Epithelial cell of proximal tubule (primary cell): ENCODE measurements around the gene USP15. TPM values are rescaled to one million over a fixed set of nuclear protein-coding genes. Genes with fewer than 3 reads are reported as not detected.

ENCODE experiments used
- DNase-seq: peaks from one replicate; pipeline ENCODE4 v3.0.0-alpha.2; 2011; ENCODE audit warnings: low read depth
- H3K4me3 ChIP-seq: 2 replicates; pipeline ENCODE4 v1.5.1; 2011; ENCODE audit warnings: low read depth, mild to moderate bottlenecking, low read length
- total RNA-seq: library from RNA; depleted of rRNA; stranded (reverse); fragments of >200 nt; gene quantifications from 2 replicates; pipeline ENCODE4 v1.2.3, GENCODE V29; 2015
- TF ChIP-seq, protein P1 (sequence below): conservative IDR thresholded peaks from 2 replicates; pipeline ENCODE4 v1.5.1; 2012; ENCODE audit warnings: low read depth, mild to moderate bottlenecking, low read length

USP15 gene
- total RNA-seq, 1 donor from 2014 or later: 27.6 TPM

DNA sequence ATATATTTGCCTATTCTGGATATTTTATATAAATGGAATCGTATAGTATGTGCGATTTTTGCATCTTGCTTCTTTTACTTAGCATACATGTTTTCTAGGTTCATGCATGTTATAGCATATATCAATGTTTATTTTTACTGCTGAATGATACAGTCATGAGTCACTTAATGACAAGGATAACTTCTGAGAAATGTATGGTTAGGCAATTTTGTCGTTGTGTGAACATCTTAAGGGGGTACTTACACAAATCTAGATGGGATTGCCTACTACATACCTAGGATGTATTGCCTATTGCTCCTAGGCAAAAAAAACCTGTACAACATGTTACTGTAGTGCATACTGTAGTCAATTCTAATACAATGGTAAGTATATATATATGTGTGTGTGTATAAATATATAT, 8.8 kb downstream of the USP15 start:
- TF ChIP-seq, protein P1, sequence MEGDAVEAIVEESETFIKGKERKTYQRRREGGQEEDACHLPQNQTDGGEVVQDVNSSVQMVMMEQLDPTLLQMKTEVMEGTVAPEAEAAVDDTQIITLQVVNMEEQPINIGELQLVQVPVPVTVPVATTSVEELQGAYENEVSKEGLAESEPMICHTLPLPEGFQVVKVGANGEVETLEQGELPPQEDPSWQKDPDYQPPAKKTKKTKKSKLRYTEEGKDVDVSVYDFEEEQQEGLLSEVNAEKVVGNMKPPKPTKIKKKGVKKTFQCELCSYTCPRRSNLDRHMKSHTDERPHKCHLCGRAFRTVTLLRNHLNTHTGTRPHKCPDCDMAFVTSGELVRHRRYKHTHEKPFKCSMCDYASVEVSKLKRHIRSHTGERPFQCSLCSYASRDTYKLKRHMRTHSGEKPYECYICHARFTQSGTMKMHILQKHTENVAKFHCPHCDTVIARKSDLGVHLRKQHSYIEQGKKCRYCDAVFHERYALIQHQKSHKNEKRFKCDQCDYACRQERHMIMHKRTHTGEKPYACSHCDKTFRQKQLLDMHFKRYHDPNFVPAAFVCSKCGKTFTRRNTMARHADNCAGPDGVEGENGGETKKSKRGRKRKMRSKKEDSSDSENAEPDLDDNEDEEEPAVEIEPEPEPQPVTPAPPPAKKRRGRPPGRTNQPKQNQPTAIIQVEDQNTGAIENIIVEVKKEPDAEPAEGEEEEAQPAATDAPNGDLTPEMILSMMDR: no peak
- no peak for DNase-seq
- no peak overlapping the region for H3K4me3 ChIP-seq

DNA sequence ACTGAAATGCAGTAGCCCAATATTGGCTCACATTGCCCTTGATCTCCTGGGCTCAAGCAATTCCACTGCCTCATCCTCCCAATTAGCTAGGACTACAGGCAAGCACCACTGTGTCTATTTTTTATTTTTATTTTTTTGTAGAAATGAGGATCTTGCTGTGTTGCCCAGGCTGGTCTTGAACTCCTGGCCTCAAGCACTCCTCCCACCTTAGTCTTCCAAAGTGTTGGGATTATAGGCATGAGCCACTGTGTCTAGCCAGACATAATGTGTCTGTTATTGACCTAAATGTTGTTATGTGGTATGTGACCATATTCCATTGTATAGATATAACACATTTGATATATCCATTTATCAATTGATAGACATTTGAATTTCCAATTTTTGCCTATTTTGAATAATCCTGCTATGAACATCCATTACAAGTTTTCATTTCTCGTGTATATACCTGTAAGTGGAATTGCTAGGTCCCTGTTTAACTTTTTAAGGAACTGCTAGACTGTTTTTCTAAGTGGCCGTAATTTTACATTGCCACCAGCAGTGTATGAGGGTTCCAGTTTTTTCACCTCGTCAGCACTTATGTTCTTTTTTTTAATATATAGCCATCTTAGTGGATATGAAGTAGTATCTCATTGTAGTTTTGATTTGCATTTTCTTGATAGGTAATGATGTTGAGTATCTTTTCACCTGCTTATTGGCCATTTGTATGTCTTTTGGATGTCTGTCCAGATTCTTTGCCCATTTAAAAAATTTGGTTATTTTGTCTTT, 9.4 kb downstream of the USP15 start:
- DNase-seq: no peak
- no peak overlapping the region for H3K4me3 ChIP-seq
- TF ChIP-seq, protein P1: no peak

DNA sequence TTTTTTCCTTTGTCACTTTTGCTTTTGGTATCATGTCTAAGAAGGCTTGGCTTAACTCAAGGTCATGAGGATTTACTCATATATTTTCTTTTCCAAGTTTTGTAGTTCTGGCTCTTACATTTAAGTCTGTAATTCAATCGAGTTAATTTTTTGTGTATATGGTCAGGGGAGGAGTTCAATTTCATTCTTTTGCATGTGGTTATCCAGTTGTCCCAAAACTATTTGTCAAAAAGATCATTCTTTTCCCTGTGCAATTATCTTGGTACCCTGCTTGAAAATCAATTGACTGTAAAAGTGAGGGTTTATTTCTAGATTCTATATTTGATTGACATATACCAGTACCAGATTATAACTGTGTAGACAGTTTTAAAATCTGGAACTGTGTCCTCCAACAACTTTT, 10.2 kb downstream of the USP15 start:
- no peak overlapping the region for H3K4me3 ChIP-seq
- TF ChIP-seq, protein P1: no peak
- DNase-seq: no peak

DNA sequence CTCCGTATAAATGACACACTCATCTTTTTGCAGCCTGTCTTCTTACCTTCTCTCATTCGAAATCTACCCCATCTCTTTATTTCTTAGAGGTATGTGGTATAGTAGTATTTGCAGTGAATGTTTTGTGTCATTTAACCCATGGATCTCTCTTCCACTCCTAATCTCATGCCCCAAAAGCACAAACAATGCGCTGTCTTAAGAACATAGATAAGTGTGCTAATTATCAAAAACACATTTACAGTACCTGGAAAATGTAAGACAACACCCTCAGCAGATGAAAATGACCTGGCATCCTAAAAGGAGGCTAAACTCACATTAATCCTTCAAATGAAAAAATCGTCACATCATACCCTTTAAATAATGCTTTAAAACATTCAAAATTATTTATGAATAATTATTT, 10.7 kb downstream of the USP15 start:
- H3K4me3 ChIP-seq: no peak overlapping the region
- TF ChIP-seq, protein P1: no peak
- DNase-seq: no peak

DNA sequence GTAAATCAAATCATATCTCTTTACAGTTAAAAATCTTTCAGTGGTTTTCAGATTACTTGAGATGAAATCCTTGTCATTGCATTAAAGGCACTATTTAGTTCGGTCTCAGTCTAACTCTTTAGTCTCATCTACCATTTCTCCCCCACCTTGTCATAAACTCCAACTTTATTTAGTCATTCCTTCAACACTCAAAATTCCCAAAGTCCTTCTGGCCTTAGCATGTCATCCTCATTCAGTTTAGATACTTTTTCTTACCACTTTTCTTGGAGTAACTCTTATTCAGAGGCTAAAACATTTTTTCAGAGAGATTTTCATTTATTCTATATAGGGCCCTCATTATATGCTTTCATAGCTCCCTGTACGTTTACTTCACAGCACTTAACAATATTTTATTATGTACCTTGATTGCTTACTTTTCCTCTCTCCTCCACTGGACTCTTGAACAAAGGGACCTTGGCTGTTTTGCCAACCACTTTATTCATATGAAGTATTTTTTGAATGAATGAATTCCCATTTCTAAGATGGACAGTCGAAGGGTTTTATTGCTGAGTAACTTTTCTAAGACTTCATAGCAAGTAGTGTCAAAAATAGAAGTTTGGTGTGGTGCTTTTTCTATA, 12.8 kb downstream of the USP15 start:
- no peak overlapping the region for H3K4me3 ChIP-seq
- DNase-seq: no peak
- TF ChIP-seq, protein P1: no peak

DNA sequence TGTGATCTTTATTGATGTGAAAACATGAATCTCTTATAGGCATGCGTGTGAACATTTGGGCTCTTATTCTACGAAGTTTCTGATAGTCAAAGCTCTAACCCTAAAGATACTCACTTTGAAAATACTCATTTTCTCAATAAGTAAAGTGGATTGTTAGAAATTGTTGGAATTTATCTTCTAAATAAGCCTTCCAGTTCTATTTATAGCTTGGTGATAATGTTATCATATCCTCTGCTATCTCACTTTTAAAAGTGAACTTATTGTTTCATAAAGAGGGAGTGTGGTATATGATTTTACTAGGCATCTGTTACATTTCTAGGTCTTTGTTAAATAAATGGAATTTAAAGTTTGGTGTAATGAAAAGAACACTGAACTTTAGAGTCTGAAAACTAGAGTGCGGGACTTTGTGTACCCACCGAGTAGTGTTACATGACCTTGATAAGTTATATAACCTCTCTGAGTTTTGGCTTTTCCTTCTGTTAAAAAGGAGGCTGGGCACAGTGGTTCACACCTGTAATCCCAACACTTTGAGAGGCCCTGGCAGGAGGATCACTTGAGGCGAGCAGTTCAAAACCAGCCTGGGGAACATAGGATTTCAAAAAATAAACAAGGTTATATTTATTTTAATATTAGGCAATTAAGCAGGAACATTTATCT, 13.6 kb downstream of the USP15 start:
- H3K4me3 ChIP-seq: no peak overlapping the region
- no peak for DNase-seq
- TF ChIP-seq, protein P1: no peak

GRCh38 chr12:62278022-62278421, 17.8 kb downstream of the USP15 start:
- no peak overlapping the region for H3K4me3 ChIP-seq
- TF ChIP-seq, protein P1: no peak
- DNase-seq: no peak
